ENCODE measurements around the gene CALHM4. TPM values are rescaled to one million over a fixed set of nuclear protein-coding genes. Genes with fewer than 3 reads are reported as not detected.

Gene CALHM4
- total and polyA plus RNA-seq, 2 of the 8 experiments (the other 6 are each of a cell fraction or from before 2014, with no cell fraction given), result not detected

GRCh38 chr6:116586276-116586675, 32.7 kb downstream of the CALHM4 start:
- H3K18ac ChIP-seq (ENCODE audit: extremely low read depth, low read length), result no peak overlapping the region
- no peaks in the 10 kb centered on the region for H3K4me1 ChIP-seq (replicated peaks in 1 of 4; ENCODE audit: control insufficient read depth in 3 of 4, insufficient read depth in 4 of 4, low read length in 3 of 4)
- H3K56ac ChIP-seq (replicated peaks; ENCODE audit: insufficient read length, low read depth, low read length), result no peak overlapping the region
- no peaks in the 10 kb centered on the region for H3K79me2 ChIP-seq (ENCODE audit: control insufficient read depth in 1 of 2, insufficient read depth in 2 of 2, low read length in 2 of 2)
- no peak overlapping the region for H3K27ac ChIP-seq (ENCODE audit: low read depth, low read length)
- no peak overlapping the region for H2BK120ac ChIP-seq (replicated peaks; ENCODE audit: low read depth, low read length)
- H3K36me3 ChIP-seq (ENCODE audit: control insufficient read depth in 2 of 4, insufficient read depth in 4 of 4, low read length in 3 of 4), result peaks cover 0 to 23% (median 3%) of the 10 kb centered on the region in 4 experiments; a peak in 5 of 8 replicates
- H3K23ac ChIP-seq (ENCODE audit: insufficient read length), result no peak overlapping the region
- no peak overlapping the region for H3K4me3 ChIP-seq (ENCODE audit: extremely low read depth in 1 of 4, insufficient read depth in 2 of 4, low read depth in 3 of 4, low read length in 4 of 4)
- H3K14ac ChIP-seq (ENCODE audit: insufficient read length), result no peak overlapping the region
- no peak overlapping the region for H2BK5ac ChIP-seq (ENCODE audit: low read depth, low read length)
- H3K23me2 ChIP-seq (ENCODE audit: low read depth, low read length), result peaks cover 3% of the 10 kb centered on the region; the same call in 1 of the 2 replicates
- H3K9ac ChIP-seq (replicated peaks in 1 of 4; ENCODE audit: extremely low read depth in 1 of 4, low read depth in 3 of 4, low read length in 3 of 4), result no peak overlapping the region
- no peak overlapping the region for H3K4me2 ChIP-seq (ENCODE audit: insufficient read depth in 1 of 2, low read depth in 2 of 2, low read length in 2 of 2)
- no peak for FAIRE-seq
- no peak overlapping the region for H3K4ac ChIP-seq (replicated peaks; ENCODE audit: insufficient read length, low read depth, low read length)
- H2AK5ac ChIP-seq (ENCODE audit: low read depth, low read length), result no peak overlapping the region
- CTCF ChIA-PET (ENCODE audit: partially characterized antibody), result no interaction called here
- peaks cover 0 to 1% (median 0%) of the 10 kb centered on the region in 4 experiments; a peak in 1 of 7 replicates for H3K27me3 ChIP-seq (replicated peaks in 1 of 4; ENCODE audit: control insufficient read depth in 3 of 4, extremely low read depth in 1 of 4, insufficient read depth in 3 of 4, low read length in 3 of 4)
- no peak for DNase-seq (ENCODE audit: low read depth in 1 of 2, low spot score in 2 of 2)
- H2BK12ac ChIP-seq (ENCODE audit: low read depth, low read length), result no peak overlapping the region
- H4K91ac ChIP-seq (replicated peaks; ENCODE audit: insufficient read length, low read length), result no peak overlapping the region
- H4K8ac ChIP-seq (ENCODE audit: extremely low read depth, insufficient read depth, low read length), result no peak overlapping the region
- TF ChIP-seq EP300 (IDR thresholded peaks at IDR 0.05; ENCODE audit: borderline replicate concordance in 1 of 2, low read depth in 2 of 2, low read length in 2 of 2), result no peak
- TF ChIP-seq, protein P1, sequence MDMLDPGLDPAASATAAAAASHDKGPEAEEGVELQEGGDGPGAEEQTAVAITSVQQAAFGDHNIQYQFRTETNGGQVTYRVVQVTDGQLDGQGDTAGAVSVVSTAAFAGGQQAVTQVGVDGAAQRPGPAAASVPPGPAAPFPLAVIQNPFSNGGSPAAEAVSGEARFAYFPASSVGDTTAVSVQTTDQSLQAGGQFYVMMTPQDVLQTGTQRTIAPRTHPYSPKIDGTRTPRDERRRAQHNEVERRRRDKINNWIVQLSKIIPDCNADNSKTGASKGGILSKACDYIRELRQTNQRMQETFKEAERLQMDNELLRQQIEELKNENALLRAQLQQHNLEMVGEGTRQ (IDR thresholded peaks at IDR 0.05; ENCODE audit: low read length), result no peak
- no peak for TF ChIP-seq SP1 (IDR thresholded peaks at IDR 0.05; ENCODE audit: low read depth, low read length)
- no peak for TF ChIP-seq PHF8 (conservative IDR thresholded peaks at IDR 0.05; ENCODE audit: low read depth, low read length)
- TF ChIP-seq EZH2 (IDR thresholded peaks at IDR 0.05; ENCODE audit: low read depth, low read length, severe bottlenecking), result no peak
- no peak for TF ChIP-seq CTBP2 (IDR thresholded peaks at IDR 0.05; ENCODE audit: borderline replicate concordance, insufficient read depth, insufficient read length, low read length)
- TF ChIP-seq POLR2AphosphoS5 (IDR thresholded peaks at IDR 0.05; ENCODE audit: low read depth, low read length), result no peak
- H2BK15ac ChIP-seq (ENCODE audit: low read length), result no peak overlapping the region
- POLR2A ChIA-PET (ENCODE audit: partially characterized antibody), result no interaction called here
- no peak overlapping the region for H2BK20ac ChIP-seq (ENCODE audit: low read length)
- H2AFZ ChIP-seq (ENCODE audit: low read length), result no peak overlapping the region
- no peak overlapping the region for H4K5ac ChIP-seq (ENCODE audit: insufficient read length, low read depth, low read length)
- H4K20me1 ChIP-seq (replicated peaks in 1 of 2; ENCODE audit: control insufficient read depth in 1 of 2, insufficient read depth in 2 of 2, low read length in 2 of 2), result no peaks in the 10 kb centered on the region
- no peaks in the 10 kb centered on the region for H3K9me3 ChIP-seq (ENCODE audit: insufficient read depth in 2 of 2, low read depth in 1 of 2, low read length in 1 of 2)
- H3K79me1 ChIP-seq (ENCODE audit: low read depth, low read length), result no peaks in the 10 kb centered on the region
